HCT116 (cell line): ENCODE results near the gene UMAD1. TPM values are rescaled to one million over a fixed set of nuclear protein-coding genes. Genes with fewer than 3 reads are reported as not detected.

Experiments used
- ATAC-seq: fragments of 200-7000 bp; cut with Tn5 transposase; 2 replicates; pipeline ENCODE4 v1.9.1; 2020; ENCODE audit warnings: mild to moderate bottlenecking, moderate library complexity
- BruUV-seq: library from RNA; stranded (reverse); fragments of 400-500 nt; replicated peaks from 2 replicates; lab custom pipeline; 2021; lab: Mats Ljungman, UMichigan
- CTCF ChIA-PET: fragments of 300-600 bp; sonication (Branson Sonifier 250); formaldehyde crosslinking; loops from one replicate; lab custom pipeline; 2021; ENCODE audit warnings: antibody characterized with exemption; lab: Charles Lee
- POLR2A ChIA-PET: fragments of 300-600, 350-600 bp; sonication (Branson Sonifier 250); formaldehyde crosslinking; loops from one replicate; lab custom pipeline; 2021; ENCODE audit warnings: antibody characterized with exemption; lab: Charles Lee
- RAD21 ChIA-PET, 2 experiments: fragments of 300-600 bp; sonication (Branson Sonifier 250); formaldehyde crosslinking; loops; one replicate each; lab custom pipeline; 2023; ENCODE audit warnings: low total read pairs in 2 of 2; ENCODE audit not compliant: uncharacterized antibody in 2 of 2, unreplicated experiment in 2 of 2, low non-redundant PET in 1 of 2; lab: Charles Lee
- DNase-seq: peaks from one replicate; pipeline ENCODE4 v3.0.0-alpha.2; 2010; ENCODE audit warnings: low read depth, low spot score
- H2AFZ ChIP-seq: fragments of 200-600 bp; shearing (Covaris generic), sonication (generic); 2 replicates; pipeline ENCODE4 v1.6.1; 2017; ENCODE audit warnings: low read depth, mixed run types, mixed read lengths, antibody characterized with exemption, low read length; ENCODE audit not compliant: poor library complexity, severe bottlenecking
- H3K27ac ChIP-seq: 2 replicates; pipeline ENCODE4 v1.5.1; 2012; ENCODE audit warnings: low read depth, low read length
- H3K27me3 ChIP-seq: fragments of 200-600 bp; sonication (generic); 2 replicates; pipeline ENCODE4 v1.6.1; 2016; ENCODE audit warnings: mixed run types, low read length, mixed read lengths; ENCODE audit not compliant: insufficient read depth
- H3K36me3 ChIP-seq, 2 experiments: fragments of 200-500 bp in 1 of 2; fragments of 200-600 bp in 1 of 2; sonication (Bioruptor generic) in 1 of 2; sonication (generic) in 1 of 2; 2 replicates each; pipeline versions ENCODE4 v1.5.1 to v1.6.1; 2014 to 2016; ENCODE audit warnings: low read length in 2 of 2, inconsistent platforms in 1 of 2, mixed read lengths in 1 of 2, mixed run types in 1 of 2; ENCODE audit not compliant: insufficient read depth in 2 of 2, control insufficient read depth in 1 of 2
- H3K4me1 ChIP-seq, 2 experiments: fragments of 200-600 bp in 1 of 2; sonication (generic) in 1 of 2; 2 replicates each; pipeline versions ENCODE4 v1.5.1 to v1.6.1; 2012 to 2017; ENCODE audit warnings: low read length in 2 of 2, inconsistent platforms in 1 of 2, mild to moderate bottlenecking in 1 of 2, mixed read lengths in 1 of 2, mixed run types in 1 of 2, moderate library complexity in 1 of 2; ENCODE audit not compliant: insufficient read depth in 2 of 2, control insufficient read depth in 1 of 2
- H3K4me2 ChIP-seq: fragments of 200-600 bp; sonication (generic); 2 replicates; pipeline ENCODE4 v1.6.1; 2017; ENCODE audit warnings: mixed run types, low read length, mixed read lengths
- H3K4me3 ChIP-seq, 2 experiments: fragments of 200-600 bp in 1 of 2; sonication (generic) in 1 of 2; replicated peaks in 1 of 2; 2 replicates each; pipeline ENCODE4 v1.5.1; 2011 to 2016; ENCODE audit warnings: low read length in 2 of 2, control low read depth in 1 of 2, low read depth in 1 of 2, mild to moderate bottlenecking in 1 of 2, mixed read lengths in 1 of 2, mixed run types in 1 of 2
- H3K79me2 ChIP-seq: fragments of 200-600 bp; sonication (generic); 2 replicates; pipeline ENCODE4 v1.6.1; 2017; ENCODE audit warnings: mild to moderate bottlenecking, mixed run types, low read length, moderate library complexity, mixed read lengths; ENCODE audit not compliant: insufficient read depth
- H3K9ac ChIP-seq: fragments of 200-600 bp; sonication (generic); 2 replicates; pipeline ENCODE4 v1.6.1; 2016; ENCODE audit warnings: low read length, mixed read lengths
- H3K9me2 ChIP-seq: fragments of 200-600 bp; sonication (generic), shearing (Covaris generic); 2 replicates; pipeline ENCODE4 v1.6.1; 2017; ENCODE audit warnings: mixed run types, mild to moderate bottlenecking, moderate library complexity; ENCODE audit not compliant: insufficient read depth
- H3K9me3 ChIP-seq, 2 experiments: fragments of 200-500 bp in 1 of 2; fragments of 200-600 bp in 1 of 2; sonication (Bioruptor generic) in 1 of 2; sonication (generic) in 1 of 2; 2 replicates each; pipeline ENCODE4 v1.6.1; 2014 to 2017; ENCODE audit warnings: low read length in 2 of 2, mixed read lengths in 2 of 2, inconsistent platforms in 1 of 2, low read depth in 1 of 2, mild to moderate bottlenecking in 1 of 2, mixed run types in 1 of 2, moderate library complexity in 1 of 2; ENCODE audit not compliant: control insufficient read depth in 1 of 2, insufficient read depth in 1 of 2
- H4K20me1 ChIP-seq: fragments of 200-600 bp; sonication (generic), shearing (Covaris generic); 2 replicates; pipeline ENCODE4 v1.6.1; 2017; ENCODE audit warnings: mixed run types, mild to moderate bottlenecking, moderate library complexity; ENCODE audit not compliant: insufficient read depth
- CBX3 ChIP-seq: IDR thresholded peaks from 2 replicates; pipeline ENCODE4 v1.6.1; 2012; ENCODE audit warnings: low read depth
- CEBPB ChIP-seq: IDR thresholded peaks from 2 replicates; pipeline ENCODE4 v1.6.1; 2012; ENCODE audit warnings: low read depth
- CTCF ChIP-seq, 3 experiments: fragments of 200-600 bp in 1 of 3; sonication (generic) in 1 of 3; IDR thresholded peaks in 2 of 3; conservative IDR thresholded peaks in 1 of 3; 2 replicates each; pipeline ENCODE4 v1.5.1; 2012 to 2017; ENCODE audit warnings: low read depth in 2 of 3, low read length in 2 of 3, antibody characterized with exemption in 1 of 3, borderline replicate concordance in 1 of 3, control low read depth in 1 of 3, mild to moderate bottlenecking in 1 of 3, mixed read lengths in 1 of 3, mixed run types in 1 of 3, moderate library complexity in 1 of 3; ENCODE audit not compliant: insufficient read depth in 1 of 3
- EGR1 ChIP-seq: IDR thresholded peaks from 2 replicates; pipeline ENCODE4 v1.6.1; 2012; ENCODE audit warnings: low read depth
- ELF1 ChIP-seq: IDR thresholded peaks from 2 replicates; pipeline ENCODE4 v1.6.1; 2012; ENCODE audit warnings: low read depth, borderline replicate concordance
- FOSL1 ChIP-seq: IDR thresholded peaks from 2 replicates; pipeline ENCODE4 v1.6.1; 2012; ENCODE audit warnings: low read depth
- JUND ChIP-seq: IDR thresholded peaks from 2 replicates; pipeline ENCODE4 v1.6.1; 2012
- MAX ChIP-seq: IDR thresholded peaks from 2 replicates; pipeline ENCODE4 v1.6.1; 2012
- POLR2A ChIP-seq: IDR thresholded peaks from 2 replicates; pipeline ENCODE4 v1.7.0; 2011; ENCODE audit warnings: borderline replicate concordance; ENCODE audit not compliant: insufficient read depth, insufficient read length; ENCODE audit errors: extremely low read depth
- POLR2AphosphoS5 ChIP-seq: IDR thresholded peaks from 2 replicates; pipeline ENCODE4 v1.6.1; 2011; ENCODE audit warnings: mild to moderate bottlenecking, low read depth, low read length, moderate library complexity
- REST ChIP-seq: IDR thresholded peaks from 2 replicates; pipeline ENCODE4 v1.6.1; 2012; ENCODE audit warnings: low read depth
- SIN3A ChIP-seq: IDR thresholded peaks from 2 replicates; pipeline ENCODE4 v1.6.1; 2012; ENCODE audit warnings: low read depth
- YY1 ChIP-seq: IDR thresholded peaks from 2 replicates; pipeline ENCODE4 v1.6.1; 2011; ENCODE audit warnings: low read length, low read depth, moderate library complexity, mild to moderate bottlenecking; ENCODE audit not compliant: insufficient replicate concordance; ENCODE audit errors: extremely low read depth
- ZNF274 ChIP-seq: fragments of 200-500 bp; sonication (Bioruptor generic); IDR thresholded peaks from 2 replicates; pipeline ENCODE4 v1.6.1; 2014; ENCODE audit warnings: mild to moderate bottlenecking, low read depth, low read length, inconsistent platforms
- intact Hi-C: fragments of 100-400 bp; cut with micrococcal nuclease; formaldehyde crosslinking; loops from 2 replicates; pipeline ENCODE4 v1.10.0; 2022
- total RNA-seq: library from RNA; stranded (reverse); gene quantifications from one replicate; pipeline ENCODE4 v1.2.1, GENCODE V29; 2021; ENCODE audit not compliant: unreplicated experiment

UMAD1 gene
- total RNA-seq, 1 experiment from 2014 or later: 12.7 TPM

GRCh38 chr7:7651479-7651878 lies 10.9 kb downstream of the UMAD1 start:
- H3K4me3 ChIP-seq: no peak overlapping the region
- no TSS peak for BruUV-seq
- H3K27me3 ChIP-seq: no peaks in the 10 kb centered on the region
- H3K9me2 ChIP-seq: no peaks in the 10 kb centered on the region
- H3K4me2 ChIP-seq: no peak overlapping the region
- peaks cover 5% of the 10 kb centered on the region for H3K79me2 ChIP-seq
- RAD21 ChIA-PET: no interaction called here
- H3K36me3 ChIP-seq: no peaks in the 10 kb centered on the region
- intact Hi-C loops: no loop called here
- no peak overlapping the region for H3K27ac ChIP-seq
- DNase-seq: no peak
- H2AFZ ChIP-seq: no peak overlapping the region
- ATAC-seq: no peak
- CTCF ChIA-PET: no interaction called here
- H3K4me1 ChIP-seq: no peaks in the 10 kb centered on the region
- TF ChIP-seq ZNF274 (no peak), MAX (no peak), CTCF (IDR thresholded peaks at IDR 0.05 in 2 of 3, conservative IDR thresholded peaks at IDR 0.05 in 1 of 3; ENCODE audit: borderline replicate concordance in 1 of 3, insufficient read depth in 1 of 3, low read depth in 2 of 3, low read length in 2 of 3) (no peak), POLR2AphosphoS5 (no peak), CBX3 (no peak), YY1 (no peak), SIN3A (no peak), POLR2A (no peak), REST (no peak), EGR1 (no peak), JUND (no peak), ELF1 (no peak), FOSL1 (no peak), CEBPB (no peak)
- TF ChIP-seq, all 23 proteins: peak for 0
- no peak overlapping the region for H3K9ac ChIP-seq
- no peaks in the 10 kb centered on the region for H3K9me3 ChIP-seq
- no peaks in the 10 kb centered on the region for H4K20me1 ChIP-seq
- POLR2A ChIA-PET: no interaction called here
